Astrocyte (in vitro differentiated cells and primary cell): ENCODE data around the gene CBARP. TPM values are rescaled to one million over a fixed set of nuclear protein-coding genes. Genes with fewer than 3 reads are reported as not detected.

ENCODE experiments used
- DNase-seq: peaks from one replicate; pipeline ENCODE4 v3.0.0-alpha.2; 2010; ENCODE audit warnings: low read depth
- FAIRE-seq: peaks from 2 replicates; lab custom pipeline; 2011; peaks lifted over from hg19 to GRCh38; lab: Jason Lieb, UNC
- H2AFZ ChIP-seq: 2 replicates; pipeline ENCODE4 v1.6.0; 2012; ENCODE audit warnings: low read depth, low read length, inconsistent platforms
- H3K27ac ChIP-seq: 2 replicates; pipeline ENCODE4 v1.5.1; 2011; ENCODE audit warnings: low read depth, low read length, inconsistent platforms
- H3K27me3 ChIP-seq: 2 replicates; pipeline ENCODE4 v1.6.0; 2011; ENCODE audit warnings: low read length, inconsistent platforms; ENCODE audit not compliant: insufficient read depth
- H3K36me3 ChIP-seq: 2 replicates; pipeline ENCODE4 v1.5.1; 2011; ENCODE audit warnings: low read length, inconsistent platforms; ENCODE audit not compliant: insufficient read depth
- H3K4me1 ChIP-seq: 2 replicates; pipeline ENCODE4 v1.5.1; 2011; ENCODE audit warnings: low read length, inconsistent platforms; ENCODE audit not compliant: insufficient read depth
- H3K4me2 ChIP-seq: 2 replicates; pipeline ENCODE4 v1.6.0; 2012; ENCODE audit warnings: low read length, inconsistent platforms
- H3K4me3 ChIP-seq: 2 replicates; pipeline ENCODE4 v1.5.1; 2011; ENCODE audit warnings: low read depth, mild to moderate bottlenecking, low read length, inconsistent platforms; ENCODE audit not compliant: insufficient read depth
- H3K79me2 ChIP-seq: 2 replicates; pipeline ENCODE4 v1.6.0; 2012; ENCODE audit warnings: mild to moderate bottlenecking, low read length, inconsistent platforms; ENCODE audit not compliant: insufficient read depth
- H3K9ac ChIP-seq: 2 replicates; pipeline ENCODE4 v1.6.0; 2012; ENCODE audit warnings: mild to moderate bottlenecking, low read length, inconsistent platforms
- H3K9me3 ChIP-seq: 2 replicates; pipeline ENCODE4 v1.5.1; 2012; ENCODE audit warnings: low read depth, mild to moderate bottlenecking, low read length, inconsistent platforms; ENCODE audit not compliant: insufficient read depth
- H4K20me1 ChIP-seq: 2 replicates; pipeline ENCODE4 v1.6.0; 2012; ENCODE audit warnings: low read length, inconsistent platforms; ENCODE audit not compliant: insufficient read depth
- H3K27ac Mint-ChIP-seq: one replicate; pipeline ENCODE4 v1.8.0; 2021; ENCODE audit warnings: mild to moderate bottlenecking, mixed read lengths; ENCODE audit not compliant: unreplicated experiment
- H3K27me3 Mint-ChIP-seq: one replicate; pipeline ENCODE4 v1.8.0; 2021; ENCODE audit warnings: low read depth, mixed read lengths; ENCODE audit not compliant: unreplicated experiment
- H3K36me3 Mint-ChIP-seq: one replicate; pipeline ENCODE4 v1.8.0; 2021; ENCODE audit warnings: low read depth, mixed read lengths; ENCODE audit not compliant: unreplicated experiment
- H3K4me1 Mint-ChIP-seq: one replicate; pipeline ENCODE4 v1.8.0; 2021; ENCODE audit warnings: low read depth, mixed read lengths; ENCODE audit not compliant: unreplicated experiment
- H3K4me3 Mint-ChIP-seq: one replicate; pipeline ENCODE4 v1.8.0; 2021; ENCODE audit warnings: mild to moderate bottlenecking, moderate library complexity, mixed read lengths; ENCODE audit not compliant: unreplicated experiment
- H3K9me3 Mint-ChIP-seq: one replicate; pipeline ENCODE4 v1.8.0; 2021; ENCODE audit warnings: mild to moderate bottlenecking, mixed read lengths; ENCODE audit not compliant: unreplicated experiment
- EZH2 ChIP-seq: IDR thresholded peaks from 2 replicates; pipeline ENCODE4 v1.6.1; 2012; ENCODE audit warnings: mild to moderate bottlenecking, low read length, inconsistent platforms; ENCODE audit not compliant: insufficient read depth
- total RNA-seq: library from RNA; stranded (reverse); gene quantifications from 2 replicates; pipeline ENCODE4 v1.2.1, GENCODE V29; 2021
- TF ChIP-seq, protein P1 (sequence below): IDR thresholded peaks from 2 replicates; pipeline ENCODE4 v1.5.1; 2011; ENCODE audit warnings: low read depth, mild to moderate bottlenecking, inconsistent platforms, low read length, moderate library complexity; ENCODE audit not compliant: insufficient read depth

Gene CBARP
- total RNA-seq, 1 donor from 2014 or later, result 19.8 TPM

DNA sequence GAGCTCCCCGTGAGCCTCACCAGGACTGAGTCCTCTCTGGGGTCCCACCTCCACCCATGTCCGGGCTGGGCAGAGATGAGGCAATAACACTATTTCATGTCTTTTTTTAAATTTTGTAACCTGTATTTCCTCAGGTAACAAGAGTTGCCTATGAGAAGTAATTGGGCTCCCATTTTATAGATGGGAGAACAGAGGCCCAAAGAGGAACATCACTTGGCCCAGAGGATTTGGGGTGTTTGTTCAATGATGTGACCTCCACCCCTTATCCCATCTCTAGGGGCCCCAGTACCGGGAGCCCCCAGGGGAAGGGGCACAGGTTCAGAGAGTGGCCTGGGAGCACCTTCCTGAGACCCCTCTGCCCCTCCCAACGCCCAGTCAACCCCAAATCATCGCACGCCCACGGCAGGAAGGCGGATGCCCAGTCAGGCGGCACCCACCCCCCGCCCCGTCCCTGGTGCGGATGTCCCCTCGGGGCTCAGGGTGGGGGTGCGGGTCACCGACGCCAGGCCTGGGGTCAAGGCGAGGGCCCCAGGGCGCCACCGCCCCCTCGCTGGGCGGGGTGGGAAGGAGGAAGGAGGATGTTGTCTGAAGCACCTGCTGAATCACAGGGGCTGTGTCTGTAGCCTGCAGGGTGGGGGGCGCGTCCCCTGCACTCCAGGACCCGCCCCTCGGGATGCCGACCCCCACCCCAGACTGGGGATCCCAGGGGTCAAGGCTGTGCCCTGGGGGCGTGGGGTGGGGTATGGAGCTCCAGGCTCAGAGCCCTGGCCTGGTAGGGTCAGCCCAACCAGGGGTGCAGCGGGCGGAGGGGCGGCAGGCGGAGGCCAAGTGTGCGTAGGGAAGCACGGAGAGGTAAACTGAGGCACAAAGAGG lies 22.3 kb upstream of the CBARP start:
- H3K27me3 ChIP-seq, result no peaks in the 10 kb centered on the region
- H3K79me2 ChIP-seq, result peaks cover 23% of the 10 kb centered on the region
- no peaks in the 10 kb centered on the region for H3K27me3 Mint-ChIP-seq
- H3K4me1 ChIP-seq, result peaks cover 64% of the 10 kb centered on the region
- TF ChIP-seq, protein P1, sequence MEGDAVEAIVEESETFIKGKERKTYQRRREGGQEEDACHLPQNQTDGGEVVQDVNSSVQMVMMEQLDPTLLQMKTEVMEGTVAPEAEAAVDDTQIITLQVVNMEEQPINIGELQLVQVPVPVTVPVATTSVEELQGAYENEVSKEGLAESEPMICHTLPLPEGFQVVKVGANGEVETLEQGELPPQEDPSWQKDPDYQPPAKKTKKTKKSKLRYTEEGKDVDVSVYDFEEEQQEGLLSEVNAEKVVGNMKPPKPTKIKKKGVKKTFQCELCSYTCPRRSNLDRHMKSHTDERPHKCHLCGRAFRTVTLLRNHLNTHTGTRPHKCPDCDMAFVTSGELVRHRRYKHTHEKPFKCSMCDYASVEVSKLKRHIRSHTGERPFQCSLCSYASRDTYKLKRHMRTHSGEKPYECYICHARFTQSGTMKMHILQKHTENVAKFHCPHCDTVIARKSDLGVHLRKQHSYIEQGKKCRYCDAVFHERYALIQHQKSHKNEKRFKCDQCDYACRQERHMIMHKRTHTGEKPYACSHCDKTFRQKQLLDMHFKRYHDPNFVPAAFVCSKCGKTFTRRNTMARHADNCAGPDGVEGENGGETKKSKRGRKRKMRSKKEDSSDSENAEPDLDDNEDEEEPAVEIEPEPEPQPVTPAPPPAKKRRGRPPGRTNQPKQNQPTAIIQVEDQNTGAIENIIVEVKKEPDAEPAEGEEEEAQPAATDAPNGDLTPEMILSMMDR, result no peak
- TF ChIP-seq EZH2, result no peak
- peak overlapping the region; percentile 79 for H3K4me2 ChIP-seq
- peak overlapping the region; percentile 52 for H3K9ac ChIP-seq
- H3K27ac Mint-ChIP-seq, result peak overlapping the region; percentile 92
- peaks cover 6% of the 10 kb centered on the region for H3K36me3 Mint-ChIP-seq
- FAIRE-seq (no peak), DNase-seq (no peak)
- H3K36me3 ChIP-seq, result peaks cover 14% of the 10 kb centered on the region
- H4K20me1 ChIP-seq, result peaks cover 49% of the 10 kb centered on the region
- H2AFZ ChIP-seq, result no peak overlapping the region
- H3K4me1 Mint-ChIP-seq, result peaks cover 29% of the 10 kb centered on the region
- peak overlapping the region; percentile 45 for H3K4me3 Mint-ChIP-seq
- peak overlapping the region; percentile 69 for H3K27ac ChIP-seq
- H3K9me3 Mint-ChIP-seq, result no peaks in the 10 kb centered on the region
- H3K9me3 ChIP-seq, result no peaks in the 10 kb centered on the region
- no peak overlapping the region for H3K4me3 ChIP-seq

DNA sequence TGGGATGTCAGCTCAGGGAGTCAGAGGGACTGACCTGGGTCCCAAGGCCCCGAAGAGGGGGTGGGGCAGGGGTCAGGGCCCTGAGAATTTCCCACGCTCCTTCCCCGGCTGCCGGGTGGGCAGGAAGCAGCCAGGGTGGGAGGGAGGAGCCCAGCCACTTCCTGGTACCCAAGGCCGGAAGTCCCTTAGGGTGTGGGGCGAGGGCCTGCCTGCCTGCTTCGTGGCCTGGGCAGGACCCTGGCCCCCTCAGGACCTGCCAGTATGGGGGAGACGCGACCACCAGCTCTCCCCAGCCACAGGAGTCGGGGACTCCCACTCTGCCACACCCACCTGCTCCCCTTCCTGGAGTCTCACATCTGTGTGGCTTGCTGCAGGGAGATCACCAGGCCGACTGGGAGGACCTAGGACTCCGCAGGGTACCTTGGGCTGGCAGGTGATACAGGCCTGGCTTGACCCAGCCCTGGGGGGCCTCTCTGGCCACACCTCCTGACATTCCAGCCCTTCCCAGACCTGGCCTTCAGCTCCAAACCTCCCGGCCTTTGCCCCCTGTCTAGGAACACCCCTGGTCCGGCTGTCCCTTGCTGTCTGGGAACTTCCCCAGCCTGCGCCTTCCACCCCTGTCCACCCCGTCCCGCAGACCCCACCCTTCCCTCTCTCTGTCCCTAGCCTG lies 21.5 kb upstream of the CBARP start:
- no peak overlapping the region for H2AFZ ChIP-seq
- H3K4me1 Mint-ChIP-seq, result peaks cover 32% of the 10 kb centered on the region
- peaks cover 66% of the 10 kb centered on the region for H3K4me1 ChIP-seq
- no peaks in the 10 kb centered on the region for H3K27me3 ChIP-seq
- no peak overlapping the region for H3K4me3 ChIP-seq
- FAIRE-seq (no peak), DNase-seq (no peak)
- H3K36me3 ChIP-seq, result peaks cover 22% of the 10 kb centered on the region
- peaks cover 57% of the 10 kb centered on the region for H4K20me1 ChIP-seq
- H3K9me3 Mint-ChIP-seq, result no peaks in the 10 kb centered on the region
- peak overlapping the region; percentile 92 for H3K27ac Mint-ChIP-seq
- H3K9ac ChIP-seq, result peak overlapping the region; percentile 52
- H3K4me2 ChIP-seq, result peak overlapping the region; percentile 79
- no peaks in the 10 kb centered on the region for H3K9me3 ChIP-seq
- peak overlapping the region; percentile 45 for H3K4me3 Mint-ChIP-seq
- H3K36me3 Mint-ChIP-seq, result peaks cover 6% of the 10 kb centered on the region
- TF ChIP-seq, protein P1, result no peak
- no peak for TF ChIP-seq EZH2
- H3K27ac ChIP-seq, result peak overlapping the region; percentile 69
- H3K79me2 ChIP-seq, result peaks cover 30% of the 10 kb centered on the region
- H3K27me3 Mint-ChIP-seq, result no peaks in the 10 kb centered on the region
